NCI-H82 (cell line): ENCODE results near the gene KIF5C.
"Not testable (repeated sequence)": the region's sequence is repeated elsewhere in the genome, so short reads cannot be mapped to it uniquely, and the experiment has no call there.

Source experiments
- DNase-seq: peaks from one replicate; lab custom pipeline; 2025; lab: John Stamatoyannopoulos, UW

The KIF5C gene

GRCh38 chr2:148874868-148875341 lies at the start of gene KIF5C:
TSS of gene KIF5C (plus strand) at chr2:148875227. CDS start at chr2:148875618, 391 bp downstream.
- peak; percentile 94 for DNase-seq

- DNase-seq = no peak
These were observed 48.2 kb upstream of the KIF5C start for GRCh38 chr2:148826791-148827190.

GRCh38 chr2:148828941-148829340 lies 46.1 kb upstream of the KIF5C start:
- DNase-seq = no peak

GRCh38 chr2:148829618-148830017 lies 45.4 kb upstream of the KIF5C start:
- peak; percentile 81 for DNase-seq

- DNase-seq = peak; percentile 17
These were observed 42.4 kb upstream of the KIF5C start for GRCh38 chr2:148832637-148833036.

- DNase-seq = no peak
These were observed 33.0 kb upstream of the KIF5C start for GRCh38 chr2:148842050-148842449.

GRCh38 chr2:148848146-148848545 lies 26.9 kb upstream of the KIF5C start:
- DNase-seq = no peak

- no peak for DNase-seq
These were observed 21.6 kb upstream of the KIF5C start for GRCh38 chr2:148853458-148853857.

- DNase-seq = peak; percentile 31
These were observed 15.0 kb upstream of the KIF5C start for GRCh38 chr2:148860037-148860436.

- no peak for DNase-seq
These were observed 13.7 kb upstream of the KIF5C start for GRCh38 chr2:148861367-148861766.

- not testable (repeated sequence) for DNase-seq
These were observed 12.5 kb upstream of the KIF5C start for GRCh38 chr2:148862478-148862877.

GRCh38 chr2:148865512-148865911 lies 9.5 kb upstream of the KIF5C start:
- no peak for DNase-seq

GRCh38 chr2:148866091-148866490 lies 8.9 kb upstream of the KIF5C start:
- no peak for DNase-seq

GRCh38 chr2:148867079-148867769 lies 7.8 kb upstream of the KIF5C start:
- DNase-seq = no peak

GRCh38 chr2:148875387-148876051 lies 492 bp downstream of the KIF5C start:
- DNase-seq = peak; percentile 49

GRCh38 chr2:148876202-148876594 lies 1.2 kb downstream of the KIF5C start:
- DNase-seq = peak; percentile 71

- peak; percentile 92 for DNase-seq
These were observed 1.8 kb downstream of the KIF5C start for GRCh38 chr2:148876595-148877402.

GRCh38 chr2:148877403-148877740 lies 2.3 kb downstream of the KIF5C start:
- DNase-seq = no peak

- no peak for DNase-seq
These were observed 5.6 kb downstream of the KIF5C start for GRCh38 chr2:148880636-148881035.

GRCh38 chr2:148882051-148882450 lies 7.0 kb downstream of the KIF5C start:
- DNase-seq = no peak

- DNase-seq = peak; percentile 9
These were observed 10.2 kb downstream of the KIF5C start for GRCh38 chr2:148885209-148885608.

- no peak for DNase-seq
These were observed 11.0 kb downstream of the KIF5C start for GRCh38 chr2:148885988-148886387.
